Astrocyte (in vitro differentiated cells and primary cell): ENCODE results near the gene IQCN.

ENCODE experiments used
- CTCF ChIP-seq: IDR thresholded peaks from 2 replicates; pipeline ENCODE4 v1.5.1; 2011; ENCODE audit warnings: low read depth, mild to moderate bottlenecking, inconsistent platforms, low read length, moderate library complexity; ENCODE audit not compliant: insufficient read depth
- EZH2 ChIP-seq: IDR thresholded peaks from 2 replicates; pipeline ENCODE4 v1.6.1; 2012; ENCODE audit warnings: mild to moderate bottlenecking, low read length, inconsistent platforms; ENCODE audit not compliant: insufficient read depth

GRCh38 chr19:18257503-18258470 lies 16.5 kb downstream of the IQCN start:
- TF ChIP-seq CTCF = no peak
- TF ChIP-seq EZH2 = no peak
